ENCODE data around the gene INTS6.

GRCh38 chr13:51419001-51419636 lies 33.7 kb downstream of the INTS6 start:
- TF ChIP-seq EZH2 (IDR thresholded peaks at IDR 0.05; ENCODE audit: low read length, unreplicated experiment) (no peak), CTCF (conservative IDR thresholded peaks at IDR 0.05; ENCODE audit: low read depth, low read length) (no peak)

All from PC-3 (cell line).